H1 (cell line): Measurements from ENCODE around the gene PIERCE2.
A peak's percentile ranks its signal among the peaks of the same experiment; 100 is the strongest.

Source experiments
- CTCF ChIP-seq, 3 experiments: IDR thresholded peaks; 1 replicate in 2 of 3; 2 replicates in 1 of 3; pipeline versions ENCODE4 v1.5.1 to v1.6.1; 2011; ENCODE audit warnings: low read length in 3 of 3, mild to moderate bottlenecking in 3 of 3, inconsistent platforms in 2 of 3, low read depth in 1 of 3, moderate library complexity in 1 of 3; ENCODE audit not compliant: insufficient read depth in 1 of 3; ENCODE audit errors: control extremely low read depth in 1 of 3
- POLR2A ChIP-seq, 2 experiments: IDR thresholded peaks; 1 replicate in 1 of 2; 2 replicates in 1 of 2; pipeline ENCODE4 v1.6.1; 2011; ENCODE audit warnings: low read depth in 2 of 2, low read length in 2 of 2, mild to moderate bottlenecking in 2 of 2; ENCODE audit errors: control extremely low read depth in 1 of 2
- POLR2AphosphoS5 ChIP-seq: IDR thresholded peaks from 2 replicates; pipeline ENCODE4 v1.6.1; 2011; ENCODE audit warnings: low read depth, low read length
- SIN3A ChIP-seq, 2 experiments: IDR thresholded peaks in 1 of 2; conservative IDR thresholded peaks in 1 of 2; 2 replicates each; pipeline ENCODE4 v1.6.1; 2011 to 2012; ENCODE audit warnings: low read length in 2 of 2, improper control_type of control experiment in 1 of 2, low read depth in 1 of 2, mild to moderate bottlenecking in 1 of 2
- SP1 ChIP-seq: IDR thresholded peaks from 2 replicates; pipeline ENCODE4 v1.6.1; 2011; ENCODE audit warnings: low read depth, low read length
- SUZ12 ChIP-seq: fragments of 200-600 bp; sonication (generic); IDR thresholded peaks from 2 replicates; pipeline ENCODE4 v1.6.1; 2012; ENCODE audit warnings: mild to moderate bottlenecking, inconsistent platforms, low read length, moderate library complexity, mixed read lengths
- YY1 ChIP-seq: IDR thresholded peaks from 2 replicates; pipeline ENCODE4 v1.6.1; 2011; ENCODE audit warnings: low read depth, mild to moderate bottlenecking, low read length

- TF ChIP-seq CTCF (IDR thresholded peaks at IDR 0.05; ENCODE audit: control extremely low read depth in 1 of 3, insufficient read depth in 1 of 3, low read depth in 1 of 3, low read length in 3 of 3) (peak in 2 of 3 experiments; percentile 63 to 64; a peak in 3 of 4 replicates), POLR2AphosphoS5 (no peak), YY1 (no peak), POLR2A (IDR thresholded peaks at IDR 0.05; ENCODE audit: control extremely low read depth in 1 of 2, low read depth in 2 of 2, low read length in 2 of 2) (no peak), SIN3A (conservative IDR thresholded peaks at IDR 0.05 in 1 of 2, IDR thresholded peaks at IDR 0.05 in 1 of 2; ENCODE audit: low read depth in 1 of 2, low read length in 2 of 2) (no peak), SP1 (no peak), SUZ12 (no peak)
These were observed 26.9 kb downstream of the PIERCE2 start for GRCh38 chr15:55434989-55435825.
